HAP-1 (cell line): ENCODE measurements around the gene RUNX3.

Experiments used
- DNase-seq, 2 experiments: peaks; one replicate each; pipeline ENCODE4 v3.0.0-alpha.2; 2016 to 2020; ENCODE audit warnings: low spot score in 2 of 2
- H3K27me3 ChIP-seq: fragments of 250-450 bp; sonication (Bioruptor Pico); 2 replicates; pipeline ENCODE4 v1.5.1; 2020; ENCODE audit warnings: low read depth, mild to moderate bottlenecking, moderate library complexity
- H3K36me3 ChIP-seq: fragments of 250-450 bp; sonication (Bioruptor Pico); replicated peaks from 2 replicates; pipeline ENCODE4 v1.5.1; 2020; ENCODE audit warnings: mild to moderate bottlenecking
- H3K4me1 ChIP-seq: fragments of 250-450 bp; sonication (Bioruptor Pico); 2 replicates; pipeline ENCODE4 v1.5.1; 2020; ENCODE audit warnings: mild to moderate bottlenecking
- H3K4me3 ChIP-seq: fragments of 250-450 bp; sonication (Bioruptor Pico); 2 replicates; pipeline ENCODE4 v1.5.1; 2020; ENCODE audit warnings: mild to moderate bottlenecking, moderate library complexity
- H3K9me3 ChIP-seq: fragments of 250-450 bp; sonication (Bioruptor Pico); 2 replicates; pipeline ENCODE4 v1.5.1; 2020; ENCODE audit warnings: mild to moderate bottlenecking, moderate library complexity
- in situ Hi-C: fragments of 300-500 bp; cut with MboI; formaldehyde crosslinking; loops from 3 replicates; pipeline ENCODE4 v1.14.3; 2020; ENCODE audit warnings: low sequenced_read_pairs, inconsistent platforms, mixed read lengths

The RUNX3 gene

GRCh38 chr1:24888061-24888970, 41.8 kb downstream of the RUNX3 start:
- no peaks in the 10 kb centered on the region for H3K4me1 ChIP-seq
- no peak for DNase-seq
- in situ Hi-C loops: no loop called here
- H3K36me3 ChIP-seq: no peaks in the 10 kb centered on the region
- no peak overlapping the region for H3K4me3 ChIP-seq
- peaks cover 13% of the 10 kb centered on the region; the same call in 1 of the 2 replicates for H3K9me3 ChIP-seq
- H3K27me3 ChIP-seq: peaks cover 2% of the 10 kb centered on the region; the same call in 1 of the 2 replicates

GRCh38 chr1:24886241-24886640, 43.8 kb downstream of the RUNX3 start:
- H3K4me3 ChIP-seq: no peak overlapping the region
- in situ Hi-C loops: no loop called here
- peaks cover 6% of the 10 kb centered on the region; the same call in 1 of the 2 replicates for H3K27me3 ChIP-seq
- no peaks in the 10 kb centered on the region for H3K36me3 ChIP-seq
- DNase-seq: no peak
- H3K4me1 ChIP-seq: no peaks in the 10 kb centered on the region
- peaks cover under 1% of the 10 kb centered on the region; the same call in 1 of the 2 replicates for H3K9me3 ChIP-seq

- Histone ChIP-seq H3K9me3 (no peaks in the 10 kb centered on the region), H3K36me3 (no peaks in the 10 kb centered on the region), H3K4me1 (no peaks in the 10 kb centered on the region), H3K4me3 (no peak overlapping the region), H3K27me3 (peaks cover 9% of the 10 kb centered on the region)
- in situ Hi-C loops: no loop called here
- no peak for DNase-seq
Measured at GRCh38 chr1:24884751-24885150, 45.3 kb downstream of the RUNX3 start.

GRCh38 chr1:24881034-24881433, 49.0 kb downstream of the RUNX3 start:
- H3K4me1 ChIP-seq: no peaks in the 10 kb centered on the region
- peaks cover 9% of the 10 kb centered on the region for H3K27me3 ChIP-seq
- H3K9me3 ChIP-seq: no peaks in the 10 kb centered on the region
- H3K36me3 ChIP-seq: no peaks in the 10 kb centered on the region
- DNase-seq: no peak
- in situ Hi-C loops: no loop called here
- no peak overlapping the region for H3K4me3 ChIP-seq

- no peaks in the 10 kb centered on the region for H3K36me3 ChIP-seq
- H3K4me3 ChIP-seq: no peak overlapping the region
- DNase-seq: no peak
- peaks cover 9% of the 10 kb centered on the region for H3K27me3 ChIP-seq
- H3K9me3 ChIP-seq: no peaks in the 10 kb centered on the region
- H3K4me1 ChIP-seq: no peaks in the 10 kb centered on the region; the same call in 1 of the 2 replicates
- in situ Hi-C loops: no loop called here
Measured at GRCh38 chr1:24878775-24879742, 51.0 kb downstream of the RUNX3 start.

GRCh38 chr1:24878045-24878444, 52.0 kb downstream of the RUNX3 start:
- no peak for DNase-seq
- Histone ChIP-seq H3K4me1 (no peaks in the 10 kb centered on the region; the same call in 1 of the 2 replicates), H3K4me3 (no peak overlapping the region), H3K36me3 (no peaks in the 10 kb centered on the region), H3K9me3 (no peaks in the 10 kb centered on the region), H3K27me3 (peaks cover 4% of the 10 kb centered on the region)
- in situ Hi-C loops: no loop called here

- H3K4me1 ChIP-seq: no peaks in the 10 kb centered on the region; the same call in 1 of the 2 replicates
- in situ Hi-C loops: no loop called here
Measured at GRCh38 chr1:24875991-24876506, 54.0 kb downstream of the RUNX3 start.

DNA sequence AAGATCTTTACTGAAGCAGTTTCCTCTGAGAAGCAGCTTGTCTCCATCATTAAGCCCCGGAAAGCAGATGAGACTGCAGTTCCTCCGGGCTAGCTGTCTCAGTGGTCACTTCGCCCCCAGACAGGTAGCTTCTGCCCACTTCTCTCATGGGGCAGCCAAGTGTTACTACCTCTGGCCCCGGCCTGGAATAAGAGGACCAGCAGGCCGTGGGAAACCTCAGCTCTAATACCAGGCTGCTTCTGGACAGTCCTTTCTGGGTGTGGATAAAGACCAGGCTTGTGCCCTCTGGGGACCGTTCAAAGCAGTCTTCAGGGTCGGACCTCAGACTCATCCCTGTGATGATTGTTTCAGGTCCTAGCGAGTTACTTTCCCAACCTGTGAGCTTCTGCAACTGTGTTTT, 54.8 kb downstream of the RUNX3 start:
- no peaks in the 10 kb centered on the region; the same call in 1 of the 2 replicates for H3K27me3 ChIP-seq
- no peaks in the 10 kb centered on the region; the same call in 1 of the 2 replicates for H3K4me1 ChIP-seq
- no peaks in the 10 kb centered on the region for H3K36me3 ChIP-seq
- no peaks in the 10 kb centered on the region for H3K9me3 ChIP-seq
- in situ Hi-C loops: no loop called here
- no peak overlapping the region for H3K4me3 ChIP-seq
- no peak for DNase-seq

More at GRCh38 chr1:24875991-24876506, 54.0 kb downstream of the RUNX3 start:
- DNase-seq: no peak
- no peaks in the 10 kb centered on the region for H3K9me3 ChIP-seq
- peaks cover 3% of the 10 kb centered on the region; the same call in 1 of the 2 replicates for H3K27me3 ChIP-seq
- no peaks in the 10 kb centered on the region for H3K36me3 ChIP-seq
- no peak overlapping the region for H3K4me3 ChIP-seq

GRCh38 chr1:24874611-24875234, 55.4 kb downstream of the RUNX3 start:
- H3K4me1 ChIP-seq: no peaks in the 10 kb centered on the region; the same call in 1 of the 2 replicates
- DNase-seq: no peak
- no peak overlapping the region for H3K4me3 ChIP-seq
- H3K36me3 ChIP-seq: no peaks in the 10 kb centered on the region
- H3K27me3 ChIP-seq: no peaks in the 10 kb centered on the region; the same call in 1 of the 2 replicates
- in situ Hi-C loops: no loop called here
- H3K9me3 ChIP-seq: no peaks in the 10 kb centered on the region

- in situ Hi-C loops: no loop called here
- Histone ChIP-seq H3K27me3 (no peaks in the 10 kb centered on the region; the same call in 1 of the 2 replicates), H3K4me3 (no peak overlapping the region), H3K36me3 (no peaks in the 10 kb centered on the region), H3K9me3 (no peaks in the 10 kb centered on the region), H3K4me1 (no peaks in the 10 kb centered on the region; the same call in 1 of the 2 replicates)
- DNase-seq: no peak
Measured at GRCh38 chr1:24874056-24874455, 56.0 kb downstream of the RUNX3 start.

- in situ Hi-C loops: no loop called here
- H3K4me3 ChIP-seq: no peak overlapping the region
- H3K9me3 ChIP-seq: no peaks in the 10 kb centered on the region
- DNase-seq: no peak
- no peaks in the 10 kb centered on the region; the same call in 1 of the 2 replicates for H3K4me1 ChIP-seq
- H3K27me3 ChIP-seq: no peaks in the 10 kb centered on the region; the same call in 1 of the 2 replicates
- no peaks in the 10 kb centered on the region for H3K36me3 ChIP-seq
Measured at GRCh38 chr1:24873148-24873547, 56.9 kb downstream of the RUNX3 start.

DNA sequence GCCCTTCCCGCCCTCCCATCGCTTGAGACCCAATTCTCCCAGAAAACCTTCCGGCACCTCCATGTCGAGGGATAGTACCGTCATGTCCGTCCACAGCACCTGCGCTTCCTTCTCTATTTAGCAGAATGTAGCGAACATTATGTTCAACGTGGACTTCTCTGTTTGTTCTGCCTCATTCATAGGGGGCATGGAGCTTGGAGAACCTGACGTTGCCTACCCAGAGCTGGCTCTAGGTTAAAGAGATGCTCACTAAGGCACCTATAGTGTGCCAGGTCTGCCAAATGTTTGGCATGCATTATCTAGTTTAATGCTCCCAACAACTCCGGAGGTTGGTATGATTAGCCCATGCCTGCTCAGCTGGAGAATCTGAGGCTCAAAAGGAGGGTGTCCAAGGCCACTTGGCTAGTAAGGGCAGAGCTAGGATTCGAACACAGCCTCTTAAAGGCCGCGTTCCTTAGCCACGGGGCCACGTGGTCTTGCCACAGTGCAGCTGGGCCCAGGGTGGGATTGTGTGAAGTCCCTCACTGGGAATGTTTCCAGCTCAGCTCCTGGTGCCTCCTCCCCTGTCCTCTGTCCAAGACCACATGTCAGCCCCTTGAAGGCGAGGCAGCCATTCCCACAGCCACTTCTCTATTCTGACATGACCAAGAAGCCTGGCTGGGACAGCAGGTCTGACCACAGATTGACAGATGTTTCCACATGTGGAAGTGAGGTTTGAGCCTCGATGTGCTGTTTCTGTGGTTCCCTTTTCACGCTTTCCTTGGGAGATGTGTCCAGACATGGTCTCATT, 57.8 kb downstream of the RUNX3 start:
- Histone ChIP-seq H3K4me1 (no peaks in the 10 kb centered on the region; the same call in 1 of the 2 replicates), H3K36me3 (no peaks in the 10 kb centered on the region), H3K27me3 (no peaks in the 10 kb centered on the region; the same call in 1 of the 2 replicates), H3K4me3 (no peak overlapping the region), H3K9me3 (no peaks in the 10 kb centered on the region)
- in situ Hi-C loops: no loop called here
- DNase-seq: no peak
